WTC11 (cell line): ENCODE data around the gene GRM4. TPM values are rescaled to one million over a fixed set of nuclear protein-coding genes. Genes with fewer than 3 reads are reported as not detected.

Experiments
- ATAC-seq: fragments of 200-7000 bp; cut with Tn5 transposase; 2 replicates; pipeline ENCODE4 v1.10.0; 2021; ENCODE audit warnings: mild to moderate bottlenecking, moderate library complexity
- CTCF ChIA-PET: fragments of 300-600 bp; sonication (Branson Sonifier 250); formaldehyde crosslinking; loops from one replicate; lab custom pipeline; 2021; ENCODE audit warnings: antibody characterized with exemption; lab: Charles Lee
- POLR2A ChIA-PET: fragments of 350-600 bp; sonication (Branson Sonifier 250); formaldehyde crosslinking; loops from one replicate; lab custom pipeline; 2021; ENCODE audit warnings: antibody characterized with exemption; lab: Charles Lee
- DNase-seq: peaks from one replicate; pipeline ENCODE4 v3.0.0; 2021; ENCODE audit warnings: low spot score
- H3K27ac Mint-ChIP-seq: 2 replicates; pipeline ENCODE4 v1.8.0; 2021; ENCODE audit warnings: mixed read lengths
- H3K27me3 Mint-ChIP-seq: 2 replicates; pipeline ENCODE4 v1.8.0; 2021; ENCODE audit warnings: low read depth, mild to moderate bottlenecking, moderate library complexity, mixed read lengths
- H3K36me3 Mint-ChIP-seq: 2 replicates; pipeline ENCODE4 v1.8.0; 2021; ENCODE audit warnings: mixed read lengths
- H3K4me1 Mint-ChIP-seq: 2 replicates; pipeline ENCODE4 v1.8.0; 2022; ENCODE audit warnings: mixed read lengths
- H3K4me3 Mint-ChIP-seq: 2 replicates; pipeline ENCODE4 v1.8.0; 2021; ENCODE audit warnings: mild to moderate bottlenecking, moderate library complexity, mixed read lengths
- H3K9me3 Mint-ChIP-seq: 2 replicates; pipeline ENCODE4 v1.8.0; 2021; ENCODE audit warnings: mixed read lengths
- ATF1 ChIP-seq: sonication (generic); formaldehyde crosslinking; IDR thresholded peaks from 2 replicates; pipeline ENCODE4 v1.8.1; 2023; ENCODE audit warnings: mild to moderate bottlenecking, moderate library complexity, missing genetic modification reagents
- ATF2 ChIP-seq: sonication (generic); formaldehyde crosslinking; IDR thresholded peaks from 2 replicates; pipeline ENCODE4 v1.8.1; 2022; ENCODE audit warnings: low read depth, missing genetic modification reagents, borderline replicate concordance
- E2F4 ChIP-seq: sonication (generic); formaldehyde crosslinking; IDR thresholded peaks from 2 replicates; pipeline ENCODE4 v1.8.1; 2022; ENCODE audit warnings: low read depth, mild to moderate bottlenecking, moderate library complexity, missing genetic modification reagents, borderline replicate concordance
- FOXJ3 ChIP-seq: sonication (generic); formaldehyde crosslinking; IDR thresholded peaks from 2 replicates; pipeline ENCODE4 v1.9.0; 2021; ENCODE audit warnings: missing genetic modification reagents, mild to moderate bottlenecking, borderline replicate concordance
- NFATC4 ChIP-seq: fragments of 250-450 bp; sonication (Bioruptor Pico); IDR thresholded peaks from 2 replicates; pipeline ENCODE4 v1.9.0; 2021; ENCODE audit warnings: mild to moderate bottlenecking
- RELA ChIP-seq: sonication (generic); formaldehyde crosslinking; IDR thresholded peaks from 2 replicates; pipeline ENCODE4 v1.8.1; 2022; ENCODE audit warnings: missing genetic modification reagents, mild to moderate bottlenecking, borderline replicate concordance
- TEAD1 ChIP-seq: sonication (generic); formaldehyde crosslinking; IDR thresholded peaks from 2 replicates; pipeline ENCODE4 v1.8.0; 2022; ENCODE audit warnings: mild to moderate bottlenecking, missing genetic modification reagents
- ZMAT4 ChIP-seq: fragments of 250-450 bp; sonication (Bioruptor Pico); IDR thresholded peaks from 2 replicates; pipeline ENCODE4 v1.9.0; 2021; ENCODE audit warnings: mild to moderate bottlenecking
- ZNF121 ChIP-seq: sonication (generic); formaldehyde crosslinking; IDR thresholded peaks from 2 replicates; pipeline ENCODE4 v1.8.0; 2023; ENCODE audit warnings: missing genetic modification reagents
- ZNF138 ChIP-seq: sonication (generic); formaldehyde crosslinking; conservative IDR thresholded peaks from 2 replicates; pipeline ENCODE4 v1.8.1; 2022; ENCODE audit warnings: mild to moderate bottlenecking, moderate library complexity, missing genetic modification reagents
- ZNF281 ChIP-seq: sonication (generic); formaldehyde crosslinking; IDR thresholded peaks from 2 replicates; pipeline ENCODE4 v1.8.0; 2023; ENCODE audit warnings: mild to moderate bottlenecking, missing genetic modification reagents
- ZNF423 ChIP-seq: fragments of 250-450 bp; sonication (Bioruptor Pico); IDR thresholded peaks from 2 replicates; pipeline ENCODE4 v2.1.2; 2022; ENCODE audit warnings: mild to moderate bottlenecking, moderate library complexity
- total RNA-seq: library from RNA; stranded (reverse); gene quantifications from 3 replicates; pipeline ENCODE4 v1.2.3, GENCODE V29; 2021

Gene GRM4
- total RNA-seq, 1 experiment from 2014 or later = 34.5 TPM

GRCh38 chr6:34035704-34036356 is 110.1 kb downstream of the GRM4 start (continued):
- TF ChIP-seq ATF1 (CRISPR knock-in tag) = no peak

GRCh38 chr6:34035161-34035560 is 110.7 kb downstream of the GRM4 start:
- no peak for TF ChIP-seq ZMAT4 (CRISPR knock-in tag)
- no peak for TF ChIP-seq TEAD1 (CRISPR knock-in tag)
- no peak for TF ChIP-seq FOXJ3 (CRISPR knock-in tag)
- no peak for TF ChIP-seq E2F4 (CRISPR knock-in tag)
- TF ChIP-seq ZNF281 (CRISPR knock-in tag) = no peak
- TF ChIP-seq NFATC4 (CRISPR knock-in tag) = no peak
- no peak for TF ChIP-seq ZNF138 (CRISPR knock-in tag)
- no peak for TF ChIP-seq RELA (CRISPR knock-in tag)
- Mint-ChIP-seq H3K36me3 (peaks cover 5% of the 10 kb centered on the region; the same call in 1 of the 2 replicates), H3K27me3 (no peaks in the 10 kb centered on the region), H3K4me3 (no peak overlapping the region), H3K27ac (no peak overlapping the region), H3K4me1 (no peaks in the 10 kb centered on the region), H3K9me3 (no peaks in the 10 kb centered on the region)
- CTCF ChIA-PET = no interaction called here
- POLR2A ChIA-PET = no interaction called here
- no peak for DNase-seq
- no peak for ATAC-seq

GRCh38 chr6:34032856-34033255 is 113.0 kb downstream of the GRM4 start:
- ChIA-PET POLR2A (no interaction called here), CTCF (interaction anchor here (0.8 to 1.7 kb wide), 4 partner anchors 22 to 261 kb away, joined by 3 to 13 read pairs (median 4); no protein-coding TSS in a partner anchor)
- no peak for DNase-seq

GRCh38 chr6:34031625-34032383 is 114.1 kb downstream of the GRM4 start:
- Mint-ChIP-seq H3K27me3 (no peaks in the 10 kb centered on the region), H3K9me3 (no peaks in the 10 kb centered on the region), H3K36me3 (peaks cover 5% of the 10 kb centered on the region; the same call in 1 of the 2 replicates), H3K27ac (no peak overlapping the region), H3K4me1 (no peaks in the 10 kb centered on the region), H3K4me3 (no peak overlapping the region)
- no peak for TF ChIP-seq ZNF121 (CRISPR knock-in tag)
- no peak for TF ChIP-seq ATF2
- ATAC-seq (no peak), DNase-seq (no peak)
- CTCF ChIA-PET = interaction anchor here (1.0 to 1.6 kb wide), 3 partner anchors 23 to 64 kb away, joined by 3 to 7 read pairs (median 4); no protein-coding TSS in a partner anchor
- POLR2A ChIA-PET = interaction anchor here (0.6 to 0.7 kb wide), 2 partner anchors 79 to 121 kb away, joined by 3 read pairs; no protein-coding TSS in a partner anchor

More at GRCh38 chr6:34032856-34033255, 113.0 kb downstream of the GRM4 start:
- H3K4me1 Mint-ChIP-seq = no peaks in the 10 kb centered on the region
- no peaks in the 10 kb centered on the region for H3K9me3 Mint-ChIP-seq
- ATAC-seq = no peak
- H3K27me3 Mint-ChIP-seq = no peaks in the 10 kb centered on the region
- H3K27ac Mint-ChIP-seq = no peak overlapping the region
- H3K36me3 Mint-ChIP-seq = peaks cover 5% of the 10 kb centered on the region; the same call in 1 of the 2 replicates
- TF ChIP-seq ZNF423 (peak; percentile 87), NFATC4 (CRISPR knock-in tag) (no peak)
- no peak overlapping the region for H3K4me3 Mint-ChIP-seq
